ENCODE data around the gene DAB2. TPM values are rescaled to one million over a fixed set of nuclear protein-coding genes. Genes with fewer than 3 reads are reported as not detected.

DAB2 gene
- polyA plus RNA-seq, 1 donor (not counting 4 experiments of a cell fraction or from before 2014, with no cell fraction given): 10.4 TPM

DNA sequence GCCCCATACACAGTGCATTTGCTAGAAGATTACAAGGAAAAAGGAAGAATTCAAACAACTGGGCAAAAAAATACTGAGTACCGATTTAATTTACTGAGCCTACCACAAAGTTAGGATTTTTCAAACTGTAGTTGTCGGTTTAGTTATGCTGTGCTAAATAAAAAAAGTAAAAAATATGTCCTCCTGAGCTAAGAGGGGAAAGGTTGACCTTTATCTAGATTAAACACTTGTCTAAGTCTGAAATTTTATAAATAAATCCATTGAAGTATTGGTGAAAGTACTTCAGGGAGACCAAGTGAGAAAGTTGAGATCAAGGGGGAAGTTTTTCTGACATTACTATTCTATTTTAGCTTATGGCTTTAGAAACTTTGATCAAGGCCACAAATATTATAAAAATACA lies 19.1 kb upstream of the DAB2 start:
- Histone ChIP-seq H3K4me1 (ENCODE audit: control insufficient read depth, extremely low read depth, insufficient read depth, low read length) (no peaks in the 10 kb centered on the region), H3K4me3 (ENCODE audit: control insufficient read depth in 2 of 3, extremely low read depth in 1 of 3, insufficient read depth in 2 of 3, low read depth in 1 of 3, low read length in 3 of 3) (no peak overlapping the region), H3K4me2 (ENCODE audit: control insufficient read depth, extremely low read depth, insufficient read depth, low read depth, low read length) (no peak overlapping the region), H3K36me3 (ENCODE audit: control insufficient read depth in 2 of 2, extremely low read depth in 1 of 2, insufficient read depth in 2 of 2, low read length in 2 of 2) (no peaks in the 10 kb centered on the region), H2AFZ (ENCODE audit: control insufficient read depth, low read length) (no peak overlapping the region), H3K27me3 (ENCODE audit: control insufficient read depth, extremely low read depth, insufficient read depth, low read length) (no peaks in the 10 kb centered on the region), H3K79me2 (ENCODE audit: control insufficient read depth, insufficient read depth, low read length) (no peaks in the 10 kb centered on the region), H3K9me3 (ENCODE audit: control insufficient read depth, low read depth, low read length) (no peaks in the 10 kb centered on the region), H3K9me1 (ENCODE audit: control insufficient read depth, extremely low read depth, insufficient read depth, low read length) (no peaks in the 10 kb centered on the region), H4K20me1 (ENCODE audit: control insufficient read depth, extremely low read depth, insufficient read depth, low read length) (no peaks in the 10 kb centered on the region), H3K27ac (ENCODE audit: control insufficient read depth, insufficient read depth, low read length) (no peak overlapping the region), H3K9ac (ENCODE audit: control insufficient read depth, extremely low read depth, insufficient read depth, low read length) (no peak overlapping the region)
- TF ChIP-seq, protein P1, sequence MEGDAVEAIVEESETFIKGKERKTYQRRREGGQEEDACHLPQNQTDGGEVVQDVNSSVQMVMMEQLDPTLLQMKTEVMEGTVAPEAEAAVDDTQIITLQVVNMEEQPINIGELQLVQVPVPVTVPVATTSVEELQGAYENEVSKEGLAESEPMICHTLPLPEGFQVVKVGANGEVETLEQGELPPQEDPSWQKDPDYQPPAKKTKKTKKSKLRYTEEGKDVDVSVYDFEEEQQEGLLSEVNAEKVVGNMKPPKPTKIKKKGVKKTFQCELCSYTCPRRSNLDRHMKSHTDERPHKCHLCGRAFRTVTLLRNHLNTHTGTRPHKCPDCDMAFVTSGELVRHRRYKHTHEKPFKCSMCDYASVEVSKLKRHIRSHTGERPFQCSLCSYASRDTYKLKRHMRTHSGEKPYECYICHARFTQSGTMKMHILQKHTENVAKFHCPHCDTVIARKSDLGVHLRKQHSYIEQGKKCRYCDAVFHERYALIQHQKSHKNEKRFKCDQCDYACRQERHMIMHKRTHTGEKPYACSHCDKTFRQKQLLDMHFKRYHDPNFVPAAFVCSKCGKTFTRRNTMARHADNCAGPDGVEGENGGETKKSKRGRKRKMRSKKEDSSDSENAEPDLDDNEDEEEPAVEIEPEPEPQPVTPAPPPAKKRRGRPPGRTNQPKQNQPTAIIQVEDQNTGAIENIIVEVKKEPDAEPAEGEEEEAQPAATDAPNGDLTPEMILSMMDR (optimal IDR thresholded peaks at IDR 0.05 in 1 of 3, IDR thresholded peaks at IDR 0.05 in 1 of 3, conservative IDR thresholded peaks at IDR 0.05 in 1 of 3; ENCODE audit: extremely low read depth in 1 of 3, insufficient read depth in 2 of 3, low read length in 3 of 3): no peak
- no peak for TF ChIP-seq EZH2 (IDR thresholded peaks at IDR 0.05; ENCODE audit: low read length)
- FAIRE-seq (no peak), DNase-seq (ENCODE audit: low read depth, low spot score) (no peak)
- dilution Hi-C loops (cut with MboI; ENCODE audit: extremely low pct_ligation_motif_present, low sequenced_read_pairs): no loop called here

DNA sequence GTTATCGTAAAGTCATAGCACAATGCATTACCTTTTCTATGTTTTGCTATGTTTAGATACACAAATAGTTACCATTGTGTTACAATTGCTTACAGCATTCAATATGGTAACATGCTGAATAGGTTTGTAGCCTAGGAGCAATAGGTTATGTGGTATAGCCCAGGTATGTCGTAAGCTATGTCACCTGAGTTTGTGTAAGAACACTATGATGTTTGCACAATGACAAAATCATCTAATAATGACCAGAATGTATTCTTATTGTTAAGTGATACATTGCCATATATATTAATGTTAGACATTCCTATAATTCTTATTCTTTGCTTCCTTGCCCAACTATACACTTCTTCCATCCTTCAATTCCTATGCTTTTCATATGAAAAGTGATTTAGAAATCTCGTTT lies 18.2 kb upstream of the DAB2 start:
- H3K9me1 ChIP-seq (ENCODE audit: control insufficient read depth, extremely low read depth, insufficient read depth, low read length): no peaks in the 10 kb centered on the region
- no peak overlapping the region for H3K4me3 ChIP-seq (ENCODE audit: control insufficient read depth in 2 of 3, extremely low read depth in 1 of 3, insufficient read depth in 2 of 3, low read depth in 1 of 3, low read length in 3 of 3)
- DNase-seq (ENCODE audit: low read depth, low spot score) (no peak), FAIRE-seq (no peak)
- H3K9ac ChIP-seq (ENCODE audit: control insufficient read depth, extremely low read depth, insufficient read depth, low read length): no peak overlapping the region
- no peaks in the 10 kb centered on the region for H3K27me3 ChIP-seq (ENCODE audit: control insufficient read depth, extremely low read depth, insufficient read depth, low read length)
- no peaks in the 10 kb centered on the region for H3K36me3 ChIP-seq (ENCODE audit: control insufficient read depth in 2 of 2, extremely low read depth in 1 of 2, insufficient read depth in 2 of 2, low read length in 2 of 2)
- no peaks in the 10 kb centered on the region for H3K4me1 ChIP-seq (ENCODE audit: control insufficient read depth, extremely low read depth, insufficient read depth, low read length)
- TF ChIP-seq, protein P1 (optimal IDR thresholded peaks at IDR 0.05 in 1 of 3, IDR thresholded peaks at IDR 0.05 in 1 of 3, conservative IDR thresholded peaks at IDR 0.05 in 1 of 3; ENCODE audit: extremely low read depth in 1 of 3, insufficient read depth in 2 of 3, low read length in 3 of 3): no peak
- no peak for TF ChIP-seq EZH2 (IDR thresholded peaks at IDR 0.05; ENCODE audit: low read length)
- dilution Hi-C loops (cut with MboI; ENCODE audit: extremely low pct_ligation_motif_present, low sequenced_read_pairs): no loop called here
- H4K20me1 ChIP-seq (ENCODE audit: control insufficient read depth, extremely low read depth, insufficient read depth, low read length): no peaks in the 10 kb centered on the region
- H3K9me3 ChIP-seq (ENCODE audit: control insufficient read depth, low read depth, low read length): no peaks in the 10 kb centered on the region
- H3K79me2 ChIP-seq (ENCODE audit: control insufficient read depth, insufficient read depth, low read length): no peaks in the 10 kb centered on the region
- H2AFZ ChIP-seq (ENCODE audit: control insufficient read depth, low read length): no peak overlapping the region
- no peak overlapping the region for H3K27ac ChIP-seq (ENCODE audit: control insufficient read depth, insufficient read depth, low read length)
- H3K4me2 ChIP-seq (ENCODE audit: control insufficient read depth, extremely low read depth, insufficient read depth, low read depth, low read length): no peak overlapping the region
